ENCODE data around the gene GDF7. TPM values are rescaled to one million over a fixed set of nuclear protein-coding genes. Genes with fewer than 3 reads are reported as not detected.
A peak's percentile ranks its signal among the peaks of the same experiment; 100 is the strongest.

The GDF7 gene
- total RNA-seq, 4 donors from 2014 or later = under 0.01 to 0.42 (median 0.13) TPM

DNA sequence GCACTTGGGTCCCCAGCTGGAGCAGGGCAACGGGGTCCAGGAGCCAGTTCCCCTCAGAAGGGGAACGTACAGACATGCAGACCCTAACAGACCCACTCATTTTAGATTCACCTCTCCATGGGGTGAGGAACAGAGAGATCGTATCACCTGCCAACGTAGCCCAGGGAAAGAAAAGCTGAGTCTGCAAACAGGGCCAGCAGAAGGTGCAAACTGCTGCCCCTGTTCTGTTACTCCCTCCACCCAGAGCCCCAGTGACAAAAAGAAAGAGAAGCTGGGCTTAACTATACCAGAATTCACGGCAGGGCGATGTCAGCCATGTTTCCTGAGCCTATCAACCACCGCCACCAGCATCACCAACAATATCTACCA is 15.2 kb upstream of the GDF7 start:
- Histone ChIP-seq H3K36me3 (no peaks in the 10 kb centered on the region), H3K27me3 (no peaks in the 10 kb centered on the region), H3K4me3 (replicated peaks in 1 of 3) (peak overlapping the region in 2 of 3 donors; percentile 85 to 93), H3K4me1 (peaks cover 25 to 31% of the 10 kb centered on the region in 2 donors), H3K9me3 (no peaks in the 10 kb centered on the region), H3K27ac (peak overlapping the region in 2 of 3 donors; percentile 70 to 91)
- WGBS, 2 donors = 73 to 75% methylated on average over 7 of the region's 7 CpGs
- no peak for DNase-seq
- no peak for TF ChIP-seq POLR2A (IDR thresholded peaks at IDR 0.05)
- TF ChIP-seq, protein P1, sequence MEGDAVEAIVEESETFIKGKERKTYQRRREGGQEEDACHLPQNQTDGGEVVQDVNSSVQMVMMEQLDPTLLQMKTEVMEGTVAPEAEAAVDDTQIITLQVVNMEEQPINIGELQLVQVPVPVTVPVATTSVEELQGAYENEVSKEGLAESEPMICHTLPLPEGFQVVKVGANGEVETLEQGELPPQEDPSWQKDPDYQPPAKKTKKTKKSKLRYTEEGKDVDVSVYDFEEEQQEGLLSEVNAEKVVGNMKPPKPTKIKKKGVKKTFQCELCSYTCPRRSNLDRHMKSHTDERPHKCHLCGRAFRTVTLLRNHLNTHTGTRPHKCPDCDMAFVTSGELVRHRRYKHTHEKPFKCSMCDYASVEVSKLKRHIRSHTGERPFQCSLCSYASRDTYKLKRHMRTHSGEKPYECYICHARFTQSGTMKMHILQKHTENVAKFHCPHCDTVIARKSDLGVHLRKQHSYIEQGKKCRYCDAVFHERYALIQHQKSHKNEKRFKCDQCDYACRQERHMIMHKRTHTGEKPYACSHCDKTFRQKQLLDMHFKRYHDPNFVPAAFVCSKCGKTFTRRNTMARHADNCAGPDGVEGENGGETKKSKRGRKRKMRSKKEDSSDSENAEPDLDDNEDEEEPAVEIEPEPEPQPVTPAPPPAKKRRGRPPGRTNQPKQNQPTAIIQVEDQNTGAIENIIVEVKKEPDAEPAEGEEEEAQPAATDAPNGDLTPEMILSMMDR (IDR thresholded peaks at IDR 0.05) = no peak
- intact Hi-C loops (cut with DNase I) = no loop called here

GRCh38 chr2:20652141-20652540 is 14.8 kb upstream of the GDF7 start:
- Histone ChIP-seq H3K36me3 (no peaks in the 10 kb centered on the region), H3K9me3 (no peaks in the 10 kb centered on the region), H3K4me1 (peaks cover 25 to 31% of the 10 kb centered on the region in 2 donors), H3K27me3 (no peaks in the 10 kb centered on the region), H3K27ac (no peak overlapping the region), H3K4me3 (replicated peaks in 1 of 3) (no peak overlapping the region)
- no peak for DNase-seq
- WGBS, 2 donors = 92 to 94% methylated on average over 7 of the region's 7 CpGs
- intact Hi-C loops (cut with DNase I) = no loop called here
- no peak for TF ChIP-seq POLR2A (IDR thresholded peaks at IDR 0.05)
- TF ChIP-seq, protein P1 (IDR thresholded peaks at IDR 0.05) = no peak

GRCh38 chr2:20652673-20653575 is 14.0 kb upstream of the GDF7 start:
- Histone ChIP-seq H3K27me3 (no peaks in the 10 kb centered on the region), H3K4me1 (peaks cover 25 to 30% of the 10 kb centered on the region in 2 donors), H3K36me3 (no peaks in the 10 kb centered on the region), H3K27ac (no peak overlapping the region), H3K9me3 (no peaks in the 10 kb centered on the region), H3K4me3 (replicated peaks in 1 of 3) (no peak overlapping the region)
- no peak for TF ChIP-seq POLR2A (IDR thresholded peaks at IDR 0.05)
- WGBS, 2 donors = 94 to 98% methylated on average over 11 of the region's 11 CpGs
- intact Hi-C loops (cut with DNase I) = no loop called here
- no peak for DNase-seq

DNA sequence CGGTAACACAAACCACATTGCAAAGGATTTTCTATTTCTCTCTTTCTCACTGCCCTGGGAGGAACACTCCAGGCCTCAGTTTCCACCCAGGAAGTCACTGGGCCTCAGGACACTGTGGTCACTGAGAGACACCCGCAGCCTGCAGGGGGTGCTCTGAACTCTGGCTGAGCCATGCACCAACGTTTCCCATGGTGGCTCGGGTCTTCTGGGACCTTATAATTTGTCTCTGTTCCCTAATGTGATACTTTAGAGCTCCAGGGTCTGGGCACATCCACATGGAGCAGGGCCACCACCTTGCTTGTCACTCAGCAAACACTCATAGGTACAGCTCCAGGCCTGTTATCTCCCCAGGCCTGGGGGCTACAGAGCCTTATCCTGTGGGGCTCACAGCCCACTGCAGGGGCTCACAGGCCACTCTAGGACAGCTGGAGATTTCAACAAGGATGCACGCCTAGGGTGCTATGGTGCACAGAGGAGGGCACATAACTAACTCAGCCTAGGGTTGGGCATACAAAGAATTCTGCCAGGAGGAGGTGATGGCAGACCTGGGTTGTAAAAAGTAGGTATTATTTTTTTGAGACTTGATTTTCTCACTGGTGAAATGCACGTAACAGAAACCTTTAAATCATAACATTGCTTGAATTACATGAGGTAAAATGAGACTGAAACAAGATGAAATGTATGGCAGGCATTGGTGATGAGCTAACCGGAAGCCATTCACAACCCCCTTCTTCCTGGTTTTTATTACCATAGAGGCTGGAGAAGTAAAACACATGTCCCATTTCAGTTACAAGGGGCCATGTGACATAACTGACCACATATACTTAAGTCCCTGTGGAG is 13.0 kb upstream of the GDF7 start:
- Histone ChIP-seq H3K4me3 (replicated peaks in 1 of 3) (no peak overlapping the region), H3K27ac (no peak overlapping the region), H3K9me3 (no peaks in the 10 kb centered on the region), H3K4me1 (peaks cover 19 to 21% of the 10 kb centered on the region in 2 donors), H3K36me3 (no peaks in the 10 kb centered on the region), H3K27me3 (no peaks in the 10 kb centered on the region)
- no peak for DNase-seq
- TF ChIP-seq, protein P1 (IDR thresholded peaks at IDR 0.05) = no peak
- no peak for TF ChIP-seq POLR2A (IDR thresholded peaks at IDR 0.05)
- intact Hi-C loops (cut with DNase I) = no loop called here
- 90 to 97% methylated on average over 5 to 7 of the region's 7 CpGs for WGBS, 2 donors

DNA sequence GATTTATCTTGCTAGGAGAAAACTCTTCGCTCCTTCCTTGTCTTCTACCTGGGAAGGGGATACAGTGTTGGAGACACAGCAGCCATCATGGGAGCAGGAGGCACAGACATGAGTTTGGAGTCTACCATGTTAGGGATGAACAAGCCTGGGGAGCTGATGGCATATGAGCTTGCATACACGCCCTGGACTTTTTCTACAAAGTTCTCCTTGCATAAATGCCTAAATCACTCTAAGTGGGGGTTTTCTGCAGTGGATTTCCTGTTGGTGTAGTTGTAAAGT is 12.5 kb upstream of the GDF7 start:
- TF ChIP-seq, protein P1 (IDR thresholded peaks at IDR 0.05) = no peak
- TF ChIP-seq POLR2A (IDR thresholded peaks at IDR 0.05) = no peak
- no peaks in the 10 kb centered on the region for H3K27me3 ChIP-seq
- H3K4me3 ChIP-seq (replicated peaks in 1 of 3) = no peak overlapping the region
- no peak for DNase-seq
- H3K36me3 ChIP-seq = no peaks in the 10 kb centered on the region
- no peaks in the 10 kb centered on the region for H3K9me3 ChIP-seq
- H3K4me1 ChIP-seq = peaks cover 14 to 15% of the 10 kb centered on the region in 2 donors
- H3K27ac ChIP-seq = no peak overlapping the region
- 90 to 92% methylated on average over 2 of the region's 2 CpGs for WGBS, 2 donors
- intact Hi-C loops (cut with DNase I) = no loop called here

Data from thyroid gland (tissue), 4 donors.